Measurements from ENCODE around the gene LSS. TPM values are rescaled to one million over a fixed set of nuclear protein-coding genes. Genes with fewer than 3 reads are reported as not detected.
A peak's percentile ranks its signal among the peaks of the same experiment; 100 is the strongest.
"Not testable (repeated sequence)": the region's sequence is repeated elsewhere in the genome, so short reads cannot be mapped to it uniquely, and the experiment has no call there.

The LSS gene
- total RNA-seq, 2 donors from 2014 or later: 56.7 to 85.2 TPM

DNA sequence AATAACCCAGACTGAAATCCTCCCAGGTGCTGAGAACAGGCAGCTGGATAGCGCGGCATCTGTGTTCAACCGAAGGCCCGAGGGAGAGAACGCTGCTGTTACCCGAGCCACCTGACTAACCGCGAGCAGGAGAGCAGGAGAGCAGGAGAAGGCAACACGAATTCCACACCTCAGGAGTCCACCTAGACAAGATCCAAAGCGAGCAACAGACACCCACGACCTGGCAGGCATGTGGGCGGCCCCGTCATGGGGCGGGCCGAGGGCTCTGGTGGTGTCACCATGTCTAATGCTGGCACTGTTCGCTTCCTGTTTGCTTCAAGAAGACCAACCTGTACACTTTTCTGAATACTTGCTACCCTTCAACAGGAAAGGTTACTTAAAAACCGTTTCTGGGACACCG, 23.4 kb downstream of the LSS start:
- Histone ChIP-seq H3K4me3 (ENCODE audit: low read length) (no peak overlapping the region), H3K27me3 (ENCODE audit: control insufficient read depth, insufficient read depth, low read length, poor library complexity, severe bottlenecking) (no peaks in the 10 kb centered on the region), H3K9ac (ENCODE audit: extremely low read depth, low read length, poor library complexity, severe bottlenecking) (no peak overlapping the region), H3K36me3 (ENCODE audit: control insufficient read depth, insufficient read depth, low read length) (peaks cover 55% of the 10 kb centered on the region), H3K27ac (ENCODE audit: low read depth, low read length) (no peak overlapping the region), H3K9me3 (ENCODE audit: control insufficient read depth, low read length) (no peaks in the 10 kb centered on the region), H3K4me1 (ENCODE audit: control insufficient read depth, insufficient read depth, low read length) (no peaks in the 10 kb centered on the region)
- H3K36me3 Mint-ChIP-seq (ENCODE audit: low read depth): peaks cover 52% of the 10 kb centered on the region
- no peaks in the 10 kb centered on the region for H3K27me3 Mint-ChIP-seq (ENCODE audit: insufficient read depth)
- 94 to 96% methylated on average over 13 to 18 of the region's 18 CpGs for WGBS, 2 experiments (ENCODE audit: insufficient coverage in 1 of 2, insufficient read length in 1 of 2)
- TF ChIP-seq, protein P1, sequence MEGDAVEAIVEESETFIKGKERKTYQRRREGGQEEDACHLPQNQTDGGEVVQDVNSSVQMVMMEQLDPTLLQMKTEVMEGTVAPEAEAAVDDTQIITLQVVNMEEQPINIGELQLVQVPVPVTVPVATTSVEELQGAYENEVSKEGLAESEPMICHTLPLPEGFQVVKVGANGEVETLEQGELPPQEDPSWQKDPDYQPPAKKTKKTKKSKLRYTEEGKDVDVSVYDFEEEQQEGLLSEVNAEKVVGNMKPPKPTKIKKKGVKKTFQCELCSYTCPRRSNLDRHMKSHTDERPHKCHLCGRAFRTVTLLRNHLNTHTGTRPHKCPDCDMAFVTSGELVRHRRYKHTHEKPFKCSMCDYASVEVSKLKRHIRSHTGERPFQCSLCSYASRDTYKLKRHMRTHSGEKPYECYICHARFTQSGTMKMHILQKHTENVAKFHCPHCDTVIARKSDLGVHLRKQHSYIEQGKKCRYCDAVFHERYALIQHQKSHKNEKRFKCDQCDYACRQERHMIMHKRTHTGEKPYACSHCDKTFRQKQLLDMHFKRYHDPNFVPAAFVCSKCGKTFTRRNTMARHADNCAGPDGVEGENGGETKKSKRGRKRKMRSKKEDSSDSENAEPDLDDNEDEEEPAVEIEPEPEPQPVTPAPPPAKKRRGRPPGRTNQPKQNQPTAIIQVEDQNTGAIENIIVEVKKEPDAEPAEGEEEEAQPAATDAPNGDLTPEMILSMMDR (conservative IDR thresholded peaks at IDR 0.05): no peak
- DNase-seq: no peak
- H3K9me3 Mint-ChIP-seq: no peaks in the 10 kb centered on the region
- no peak overlapping the region for H3K4me3 Mint-ChIP-seq
- H3K27ac Mint-ChIP-seq: no peak overlapping the region
- no peaks in the 10 kb centered on the region for H3K4me1 Mint-ChIP-seq

DNA sequence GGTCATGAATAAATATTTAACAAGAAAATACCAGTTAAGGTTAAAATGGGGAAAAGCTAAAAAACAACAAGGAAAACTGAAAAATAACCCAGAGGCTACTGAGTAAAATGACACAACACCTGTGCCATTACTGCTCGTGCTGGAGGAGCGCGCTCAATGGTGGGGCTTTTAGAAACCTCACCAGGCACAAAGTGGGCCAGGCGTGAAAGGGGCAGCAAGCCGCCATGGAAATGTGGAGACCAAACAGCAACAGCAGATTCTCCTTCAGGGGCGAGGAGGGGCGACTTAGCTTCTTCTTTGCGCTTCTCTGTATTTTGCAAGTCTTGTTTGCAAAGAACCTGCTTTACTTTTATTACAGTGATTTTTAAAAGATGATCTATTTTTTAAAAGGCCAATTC, 25.4 kb downstream of the LSS start:
- Histone ChIP-seq H3K36me3 (ENCODE audit: control insufficient read depth, insufficient read depth, low read length) (peaks cover 62% of the 10 kb centered on the region), H3K4me3 (ENCODE audit: low read length) (no peak overlapping the region), H3K27me3 (ENCODE audit: control insufficient read depth, insufficient read depth, low read length, poor library complexity, severe bottlenecking) (no peaks in the 10 kb centered on the region), H3K9ac (ENCODE audit: extremely low read depth, low read length, poor library complexity, severe bottlenecking) (no peak overlapping the region), H3K9me3 (ENCODE audit: control insufficient read depth, low read length) (peaks cover 4% of the 10 kb centered on the region), H3K4me1 (ENCODE audit: control insufficient read depth, insufficient read depth, low read length) (no peaks in the 10 kb centered on the region), H3K27ac (ENCODE audit: low read depth, low read length) (no peak overlapping the region)
- H3K27ac Mint-ChIP-seq: no peak overlapping the region
- peaks cover 3% of the 10 kb centered on the region for H3K9me3 Mint-ChIP-seq
- no peak overlapping the region for H3K4me3 Mint-ChIP-seq
- no peaks in the 10 kb centered on the region for H3K4me1 Mint-ChIP-seq
- TF ChIP-seq, protein P1 (conservative IDR thresholded peaks at IDR 0.05): no peak
- WGBS, 2 experiments (ENCODE audit: insufficient coverage in 1 of 2, insufficient read length in 1 of 2): 89 to 91% methylated on average over 7 to 8 of the region's 8 CpGs
- DNase-seq: no peak
- peaks cover 67% of the 10 kb centered on the region for H3K36me3 Mint-ChIP-seq (ENCODE audit: low read depth)
- no peaks in the 10 kb centered on the region for H3K27me3 Mint-ChIP-seq (ENCODE audit: insufficient read depth)

DNA sequence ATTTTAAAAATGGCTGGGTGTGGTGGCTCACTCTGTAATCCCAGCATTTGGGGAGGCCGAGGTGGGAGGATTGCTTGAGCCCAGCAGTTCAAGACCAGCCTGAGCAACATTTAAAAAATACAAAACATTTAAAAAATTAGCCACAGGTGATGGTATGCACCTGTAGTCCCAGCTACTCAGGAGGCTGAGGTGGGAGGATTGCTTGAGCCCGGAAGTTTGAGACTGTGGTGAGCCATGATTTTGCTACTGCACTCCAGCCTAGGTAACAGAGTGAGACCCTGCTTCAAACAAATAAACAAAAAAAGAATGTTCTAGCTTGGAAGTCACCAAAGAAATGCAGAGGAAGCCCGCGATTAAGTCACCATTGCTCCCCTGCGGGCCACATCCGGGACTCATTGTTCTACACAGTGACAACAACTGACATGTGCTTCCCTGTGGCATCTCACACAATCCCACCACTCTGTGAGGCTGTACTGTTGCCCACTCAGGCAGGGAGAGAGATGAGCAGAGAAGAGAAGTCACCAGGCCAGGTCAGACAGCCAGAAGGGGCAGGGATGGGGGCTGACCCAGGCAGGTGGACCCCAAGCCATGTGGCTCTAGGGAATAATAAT, 25.9 kb downstream of the LSS start:
- peaks cover 69% of the 10 kb centered on the region for H3K36me3 Mint-ChIP-seq (ENCODE audit: low read depth)
- peaks cover 3% of the 10 kb centered on the region for H3K9me3 Mint-ChIP-seq
- 68 to 87% methylated on average over 4 to 6 of the region's 6 CpGs for WGBS, 2 experiments (ENCODE audit: insufficient coverage in 1 of 2, insufficient read length in 1 of 2)
- H3K4me1 ChIP-seq (ENCODE audit: control insufficient read depth, insufficient read depth, low read length): no peaks in the 10 kb centered on the region
- H3K36me3 ChIP-seq (ENCODE audit: control insufficient read depth, insufficient read depth, low read length): peaks cover 62% of the 10 kb centered on the region
- H3K27ac ChIP-seq (ENCODE audit: low read depth, low read length): no peak overlapping the region
- H3K4me3 ChIP-seq (ENCODE audit: low read length): no peak overlapping the region
- no peaks in the 10 kb centered on the region for H3K27me3 Mint-ChIP-seq (ENCODE audit: insufficient read depth)
- no peak for DNase-seq
- peak overlapping the region; percentile 26 for H3K27ac Mint-ChIP-seq
- no peak overlapping the region for H3K9ac ChIP-seq (ENCODE audit: extremely low read depth, low read length, poor library complexity, severe bottlenecking)
- H3K4me1 Mint-ChIP-seq: no peaks in the 10 kb centered on the region
- TF ChIP-seq, protein P1 (conservative IDR thresholded peaks at IDR 0.05): no peak
- no peaks in the 10 kb centered on the region for H3K27me3 ChIP-seq (ENCODE audit: control insufficient read depth, insufficient read depth, low read length, poor library complexity, severe bottlenecking)
- H3K9me3 ChIP-seq (ENCODE audit: control insufficient read depth, low read length): peaks cover 4% of the 10 kb centered on the region
- no peak overlapping the region for H3K4me3 Mint-ChIP-seq

DNA sequence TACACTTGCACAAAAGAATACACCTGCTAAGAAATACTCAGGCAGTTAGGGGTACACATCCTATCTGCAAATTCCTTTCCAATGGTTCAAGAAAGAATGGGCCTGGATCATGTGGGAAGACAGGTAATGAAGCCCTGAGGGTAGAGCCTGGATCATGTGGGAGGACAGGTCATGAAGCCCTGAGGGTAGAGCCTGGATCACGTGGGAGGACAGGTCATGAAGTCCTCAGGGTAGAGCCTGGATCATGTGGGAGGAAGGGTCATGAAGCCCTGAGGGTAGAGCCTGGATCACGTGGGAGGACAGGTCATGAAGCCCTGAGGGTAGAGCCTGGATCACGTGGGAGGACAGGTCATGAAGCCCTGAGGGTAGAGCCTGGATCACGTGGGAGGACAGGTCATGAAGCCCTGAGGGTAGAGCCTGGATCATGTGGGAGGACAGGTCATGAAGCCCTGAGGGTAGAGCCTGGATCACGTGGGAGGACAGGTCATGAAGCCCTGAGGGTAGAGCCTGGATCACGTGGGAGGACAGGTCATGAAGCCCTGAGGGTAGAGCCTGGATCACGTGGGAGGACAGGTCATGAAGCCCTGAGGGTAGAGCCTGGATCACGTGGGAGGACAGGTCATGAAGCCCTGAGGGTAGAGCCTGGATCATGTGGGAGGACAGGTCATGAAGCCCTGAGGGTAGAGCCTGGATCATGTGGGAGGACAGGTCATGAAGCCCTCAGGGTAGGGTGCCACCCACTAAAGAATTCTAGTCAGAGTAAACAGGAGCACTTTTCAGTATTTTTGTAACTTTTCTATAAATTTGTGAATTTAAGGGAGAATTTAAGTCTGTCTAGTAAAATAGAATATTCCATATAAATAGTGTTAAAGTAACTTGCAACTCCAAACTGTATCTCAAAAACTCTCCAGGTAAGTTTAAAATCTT, 27.4 kb downstream of the LSS start:
- not testable (repeated sequence) for H3K9ac ChIP-seq (ENCODE audit: extremely low read depth, low read length, poor library complexity, severe bottlenecking); H3K27me3 Mint-ChIP-seq (ENCODE audit: insufficient read depth); H3K4me1 Mint-ChIP-seq; H3K4me3 ChIP-seq (ENCODE audit: low read length); H3K4me3 Mint-ChIP-seq; H3K9me3 ChIP-seq (ENCODE audit: control insufficient read depth, low read length); H3K27ac Mint-ChIP-seq; H3K9me3 Mint-ChIP-seq; H3K4me1 ChIP-seq (ENCODE audit: control insufficient read depth, insufficient read depth, low read length); DNase-seq; H3K27me3 ChIP-seq (ENCODE audit: control insufficient read depth, insufficient read depth, low read length, poor library complexity, severe bottlenecking); H3K27ac ChIP-seq (ENCODE audit: low read depth, low read length)
- H3K36me3 ChIP-seq (ENCODE audit: control insufficient read depth, insufficient read depth, low read length): peaks cover 62% of the 10 kb centered on the region
- WGBS, 2 experiments (ENCODE audit: insufficient coverage in 1 of 2, insufficient read length in 1 of 2): 80 to 87% methylated on average over 1 of the region's 8 CpGs
- H3K36me3 Mint-ChIP-seq (ENCODE audit: low read depth): peaks cover 78% of the 10 kb centered on the region

Data from endodermal cell (in vitro differentiated cells).